Astrocyte (in vitro differentiated cells and primary cell): ENCODE measurements around the gene LYPD6B.

Experiments
- CTCF ChIP-seq: IDR thresholded peaks from 2 replicates; pipeline ENCODE4 v1.5.1; 2011; ENCODE audit warnings: low read depth, mild to moderate bottlenecking, inconsistent platforms, low read length, moderate library complexity; ENCODE audit not compliant: insufficient read depth
- EZH2 ChIP-seq: IDR thresholded peaks from 2 replicates; pipeline ENCODE4 v1.6.1; 2012; ENCODE audit warnings: mild to moderate bottlenecking, low read length, inconsistent platforms; ENCODE audit not compliant: insufficient read depth

DNA sequence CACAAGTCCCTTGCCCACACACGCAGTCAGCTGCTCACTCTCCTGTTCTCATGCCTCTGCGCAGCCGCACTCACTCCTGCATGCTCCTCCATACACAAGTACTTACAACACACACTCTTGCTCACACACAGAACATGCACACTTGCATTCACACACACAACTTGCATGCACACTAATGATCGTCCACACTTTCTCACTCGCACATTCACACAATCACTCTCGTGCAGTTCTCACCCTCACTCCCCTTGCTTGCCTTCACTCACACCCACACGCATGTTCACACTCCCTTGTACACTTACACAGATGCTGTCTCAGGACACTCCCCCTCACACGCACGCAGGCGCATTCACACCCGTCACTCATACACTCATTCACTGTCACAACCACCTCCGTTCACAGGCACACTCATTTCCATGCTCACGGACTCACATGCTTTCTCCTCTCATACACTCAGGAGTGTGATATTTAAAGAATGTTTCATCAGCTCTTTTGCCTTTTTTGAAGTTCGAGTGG, 36.1 kb upstream of the LYPD6B start:
- TF ChIP-seq CTCF (no peak), EZH2 (no peak)
